ENCODE measurements around the gene FARS2.

The FARS2 gene

GRCh38 chr6:5638666-5639065 lies 377.4 kb downstream of the FARS2 start:
- H3K4me3 ChIP-seq (ENCODE audit: low read depth, low read length) = no peak overlapping the region
- no peak for DNase-seq (ENCODE audit: low read depth)
- TF ChIP-seq CTCF (IDR thresholded peaks at IDR 0.05; ENCODE audit: control insufficient read depth, extremely low read depth, insufficient read depth) = no peak

GRCh38 chr6:5639193-5639592 lies 377.9 kb downstream of the FARS2 start:
- no peak overlapping the region for H3K4me3 ChIP-seq (ENCODE audit: low read depth, low read length)
- TF ChIP-seq CTCF (IDR thresholded peaks at IDR 0.05; ENCODE audit: control insufficient read depth, extremely low read depth, insufficient read depth) = no peak
- no peak for DNase-seq (ENCODE audit: low read depth)

- H3K4me3 ChIP-seq (ENCODE audit: low read depth, low read length) = no peak overlapping the region
- no peak for DNase-seq (ENCODE audit: low read depth)
- no peak for TF ChIP-seq CTCF (IDR thresholded peaks at IDR 0.05; ENCODE audit: control insufficient read depth, extremely low read depth, insufficient read depth)
Measured at GRCh38 chr6:5640614-5641013, 379.3 kb downstream of the FARS2 start.

DNA sequence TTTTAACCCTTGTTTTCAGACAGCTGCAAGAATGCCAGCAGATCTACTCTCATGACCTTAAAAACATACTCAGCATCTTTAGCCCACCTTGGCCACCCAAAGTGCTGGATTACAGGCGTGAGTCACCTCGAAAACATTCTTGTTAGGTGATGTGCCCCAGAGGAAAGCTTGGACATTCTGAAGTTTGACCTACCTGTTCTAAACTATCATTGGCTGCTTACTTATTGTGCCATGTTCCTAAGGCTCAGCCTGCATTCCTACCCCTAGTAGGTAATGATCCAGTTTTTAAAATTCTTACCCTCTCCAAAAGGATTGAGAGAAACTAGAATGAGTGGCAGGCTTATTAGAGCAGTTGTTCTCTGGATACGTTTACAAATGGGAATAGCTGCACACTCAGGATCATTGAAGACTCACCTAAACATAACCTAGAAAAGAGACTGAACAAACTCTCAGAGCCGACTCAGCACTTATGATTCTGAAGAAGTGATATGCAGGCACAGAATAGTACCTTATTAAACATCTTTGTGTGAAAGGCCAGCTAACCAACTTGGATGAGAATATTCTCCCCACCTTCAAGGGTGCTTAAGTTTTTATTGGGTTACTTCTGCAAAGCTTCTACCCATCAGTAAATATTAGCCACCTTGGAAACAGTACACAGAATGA lies 383.3 kb downstream of the FARS2 start:
- TF ChIP-seq CTCF (IDR thresholded peaks at IDR 0.05; ENCODE audit: control insufficient read depth, extremely low read depth, insufficient read depth) = no peak
- DNase-seq (ENCODE audit: low read depth) = peak; percentile 35
- H3K4me3 ChIP-seq (ENCODE audit: low read depth, low read length) = no peak overlapping the region

DNA sequence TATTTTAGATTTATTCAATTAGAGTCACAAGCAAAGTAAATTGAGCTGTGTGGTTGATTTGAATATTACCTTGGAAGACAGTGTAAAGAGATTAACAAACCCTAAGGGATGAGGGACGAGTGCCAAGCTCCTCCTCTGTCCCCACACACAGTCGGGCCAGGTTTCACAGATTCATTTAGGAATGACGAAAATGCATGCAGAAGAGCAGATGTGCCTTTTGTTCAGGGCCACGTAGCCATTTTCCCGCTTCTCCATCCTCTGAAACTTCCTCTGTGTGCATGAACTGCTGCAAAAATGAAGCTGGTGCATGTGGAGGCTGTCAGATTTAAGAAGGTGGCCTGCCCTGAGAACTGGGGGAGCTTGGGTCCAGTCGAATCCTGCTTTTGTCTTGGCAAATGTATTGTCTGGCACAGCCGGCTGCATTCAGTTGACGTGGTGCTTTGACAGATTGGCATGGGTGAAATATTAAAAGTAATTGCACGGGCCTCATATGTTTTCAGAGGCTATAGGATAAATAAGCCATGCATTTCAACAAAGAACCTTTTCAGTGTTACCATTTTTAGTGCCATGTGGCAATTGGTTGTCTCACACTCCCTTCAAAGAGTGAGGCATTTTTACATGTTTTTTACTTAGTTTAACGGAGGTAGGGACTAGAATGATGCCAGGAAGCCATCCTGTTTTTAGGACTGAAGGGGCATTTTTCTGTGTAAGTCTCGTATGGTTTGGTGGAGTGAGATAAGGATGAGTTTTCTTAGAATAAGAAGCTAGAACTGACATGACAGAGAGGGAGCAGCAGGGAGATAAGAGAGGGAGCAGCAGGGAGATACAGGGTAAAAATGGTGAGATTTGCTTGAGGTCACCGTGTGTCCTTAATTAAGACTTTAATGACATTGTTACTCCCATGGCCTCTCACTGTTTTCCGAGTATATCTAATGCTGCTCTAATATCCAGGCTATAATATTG lies 384.3 kb downstream of the FARS2 start:
- no peak for TF ChIP-seq CTCF (IDR thresholded peaks at IDR 0.05; ENCODE audit: control insufficient read depth, extremely low read depth, insufficient read depth)
- no peak overlapping the region for H3K4me3 ChIP-seq (ENCODE audit: low read depth, low read length)
- no peak for DNase-seq (ENCODE audit: low read depth)

DNA sequence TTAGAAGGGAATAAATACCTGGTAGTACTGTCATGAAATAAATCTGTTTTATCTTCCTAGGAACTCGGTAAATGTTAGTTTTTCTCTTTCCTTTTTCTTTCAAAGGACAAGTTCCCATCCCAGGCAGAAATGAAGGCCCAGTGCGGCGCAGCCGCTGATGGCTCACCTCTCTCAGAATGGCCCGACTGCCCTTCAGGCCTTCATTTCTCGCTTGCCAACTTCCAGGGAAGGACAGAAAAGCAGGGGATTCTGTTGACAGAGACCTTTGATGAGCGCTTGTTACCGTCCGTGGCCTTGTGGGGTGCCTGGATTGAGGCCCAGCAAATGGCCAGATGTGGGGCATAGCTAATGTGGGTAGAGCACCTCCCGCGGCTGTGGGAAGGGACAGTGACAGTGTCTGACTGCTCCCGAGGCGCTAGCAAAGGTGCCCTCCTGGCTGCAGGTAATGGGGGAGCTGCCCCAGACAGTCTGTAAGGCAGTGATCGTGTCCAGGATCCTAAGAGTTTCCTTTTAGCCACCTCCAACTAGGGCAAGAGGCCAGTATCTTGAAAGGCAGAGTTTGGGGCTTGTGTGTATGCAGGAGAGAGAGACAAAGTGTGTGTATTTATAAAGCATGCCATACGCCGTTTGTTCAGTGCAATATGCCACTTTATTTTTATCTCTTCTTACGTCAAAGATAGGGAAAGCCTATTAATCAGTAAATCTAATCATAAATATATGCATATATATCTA lies 391.3 kb downstream of the FARS2 start:
- no peak overlapping the region for H3K4me3 ChIP-seq (ENCODE audit: low read depth, low read length)
- no peak for TF ChIP-seq CTCF (IDR thresholded peaks at IDR 0.05; ENCODE audit: control insufficient read depth, extremely low read depth, insufficient read depth)
- DNase-seq (ENCODE audit: low read depth) = no peak
